ENCODE measurements around the gene DLK1.

DLK1 gene

DNA sequence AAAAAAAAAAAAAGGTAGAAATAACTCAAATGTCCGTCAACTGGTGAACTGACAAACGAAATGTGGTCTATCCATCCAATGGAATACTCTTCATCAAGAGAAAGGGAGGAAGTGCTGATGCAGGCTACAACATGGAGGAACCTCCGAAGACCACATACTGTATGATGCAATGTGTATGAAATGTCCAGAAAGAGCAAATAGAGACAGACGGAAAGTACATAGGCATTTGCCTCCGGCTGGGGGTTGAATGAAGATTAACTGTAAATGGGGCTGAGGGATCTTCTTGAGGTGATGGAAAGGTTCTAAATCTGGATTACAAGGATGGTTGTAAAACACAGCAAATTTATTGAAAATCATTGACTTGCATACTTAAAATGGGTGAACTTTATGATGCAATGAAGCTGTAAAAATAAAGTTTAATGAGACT, 35.4 kb downstream of the DLK1 start:
- no peak for DNase-seq (ENCODE audit: low spot score)

DNA sequence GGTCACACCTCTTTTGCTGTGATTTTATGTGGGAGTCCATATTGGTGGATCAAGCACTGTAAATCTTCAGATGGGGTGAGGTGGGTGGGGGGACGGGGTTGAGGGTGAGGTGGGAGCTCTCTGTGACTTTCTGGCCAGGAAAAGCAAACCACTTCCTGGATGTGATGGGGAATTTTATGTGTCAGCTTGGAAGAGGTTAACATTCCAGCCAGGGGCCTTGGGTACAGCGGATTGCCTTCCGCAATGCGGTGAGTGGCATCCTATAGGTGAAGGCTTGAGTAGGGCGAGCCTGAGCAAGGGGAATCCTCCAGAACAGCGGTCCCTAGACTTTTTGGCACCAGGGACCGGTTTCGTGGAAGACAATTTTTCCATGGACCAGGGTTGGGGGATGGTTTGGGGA, 36.2 kb downstream of the DLK1 start:
- DNase-seq (ENCODE audit: low spot score), result no peak

DNA sequence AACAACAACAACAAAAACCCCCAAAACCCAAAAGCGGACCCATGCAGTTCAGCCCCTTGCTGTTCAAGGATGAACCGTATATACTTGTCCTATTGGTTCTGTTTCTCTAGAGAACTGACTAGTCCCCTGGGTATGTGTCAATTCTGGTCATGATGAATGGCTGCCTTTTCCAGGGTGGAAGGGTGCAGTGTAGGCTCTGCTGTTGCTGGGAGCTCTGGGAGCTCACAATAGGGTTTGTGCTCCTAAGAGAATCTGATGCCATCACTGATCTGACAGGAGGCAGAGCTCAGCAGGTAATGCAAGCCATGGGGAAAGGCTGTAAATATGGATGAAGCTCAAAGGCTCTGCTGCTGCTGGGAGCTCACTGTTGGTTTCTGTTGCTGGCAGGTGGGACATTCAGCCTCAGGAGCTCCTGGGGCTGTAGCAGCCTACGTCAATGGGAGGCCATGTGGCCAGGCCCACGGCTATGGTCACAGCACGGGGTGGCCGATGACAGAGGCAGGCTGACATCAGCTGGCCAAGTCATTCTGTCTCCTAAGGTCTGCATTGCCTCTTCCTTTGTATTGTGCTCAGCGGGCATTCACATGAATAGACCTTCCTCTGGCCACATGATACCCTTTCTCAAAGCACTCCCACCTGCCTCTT, 37.9 kb downstream of the DLK1 start:
- no peak for DNase-seq (ENCODE audit: low spot score)

DNA sequence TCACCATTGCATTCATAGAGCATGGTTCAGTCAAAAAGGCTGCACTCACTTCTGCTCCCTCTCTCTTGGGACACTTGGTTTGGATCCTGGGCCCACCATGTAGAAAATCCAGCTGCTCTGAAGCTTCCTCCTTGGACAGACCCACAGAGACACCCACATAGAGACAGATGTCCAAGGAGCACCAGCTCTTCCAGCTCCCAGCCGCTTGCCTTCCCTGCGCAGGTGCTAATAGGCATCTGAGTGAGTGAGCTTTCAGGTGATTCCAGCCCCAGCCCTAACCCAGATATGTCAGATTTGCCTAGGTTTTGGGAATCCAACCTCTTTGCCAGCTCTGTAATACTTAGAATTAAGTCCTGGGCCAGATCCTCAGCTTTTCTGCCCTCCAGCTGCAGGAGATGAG, 38.6 kb downstream of the DLK1 start:
- no peak for DNase-seq (ENCODE audit: low spot score)

DNA sequence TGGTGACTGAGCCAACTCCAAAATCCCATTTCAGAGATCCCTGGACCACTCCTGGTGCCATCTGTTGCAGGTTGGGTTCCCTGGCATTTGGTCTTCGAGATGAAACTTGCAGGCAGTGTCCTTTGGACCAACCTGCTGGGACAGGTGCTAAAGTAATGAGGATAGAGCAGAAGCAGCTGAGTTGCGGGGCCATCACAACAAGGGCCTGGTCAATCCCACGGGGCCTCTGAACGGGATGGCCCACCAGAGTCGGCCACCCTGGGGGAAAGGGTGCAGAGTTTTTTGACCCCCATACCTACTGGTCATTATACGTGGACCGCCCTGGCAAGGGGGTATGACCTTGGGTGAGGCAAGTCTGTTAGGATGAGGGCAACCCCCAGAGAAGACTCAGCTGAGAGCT, 39.3 kb downstream of the DLK1 start:
- no peak for DNase-seq (ENCODE audit: low spot score)

DNA sequence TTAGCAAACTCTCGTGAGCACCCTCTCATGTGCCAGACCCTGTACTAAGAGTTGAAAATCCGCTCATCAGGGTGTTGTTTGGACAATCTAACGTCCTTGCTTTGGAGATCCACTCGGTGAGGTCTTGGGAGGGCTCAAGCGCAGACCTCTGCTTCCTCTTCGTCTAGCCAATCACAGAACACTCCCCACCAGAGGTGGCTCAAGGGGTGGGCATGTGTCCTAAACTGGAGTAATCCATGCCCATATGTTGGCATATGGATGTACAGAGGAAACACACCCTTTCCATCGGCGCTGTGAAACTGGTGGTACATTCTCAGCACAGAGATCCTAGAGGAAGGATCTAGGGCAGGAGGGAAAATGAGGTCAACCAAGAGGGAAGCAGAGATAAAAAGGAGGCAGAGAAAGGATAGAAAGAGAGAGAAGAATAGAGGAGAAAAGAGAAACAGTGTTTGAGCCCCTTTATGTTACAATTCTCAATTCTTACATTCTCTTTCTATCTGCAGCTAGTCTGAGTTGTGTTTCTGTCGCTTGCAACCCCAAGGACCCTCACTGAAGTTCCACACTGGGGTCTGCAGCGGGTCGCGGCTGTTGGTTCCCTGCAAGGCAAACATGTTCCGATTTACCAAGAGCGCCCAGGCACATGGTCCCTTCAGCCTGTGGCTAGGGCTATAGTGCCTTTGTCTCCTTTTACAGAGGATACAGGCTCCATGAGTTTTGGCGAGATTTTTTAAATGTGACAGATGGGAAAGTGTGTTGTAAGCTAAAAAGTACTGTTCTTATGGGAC, 40.5 kb downstream of the DLK1 start:
- DNase-seq (ENCODE audit: low spot score), result no peak

DNA sequence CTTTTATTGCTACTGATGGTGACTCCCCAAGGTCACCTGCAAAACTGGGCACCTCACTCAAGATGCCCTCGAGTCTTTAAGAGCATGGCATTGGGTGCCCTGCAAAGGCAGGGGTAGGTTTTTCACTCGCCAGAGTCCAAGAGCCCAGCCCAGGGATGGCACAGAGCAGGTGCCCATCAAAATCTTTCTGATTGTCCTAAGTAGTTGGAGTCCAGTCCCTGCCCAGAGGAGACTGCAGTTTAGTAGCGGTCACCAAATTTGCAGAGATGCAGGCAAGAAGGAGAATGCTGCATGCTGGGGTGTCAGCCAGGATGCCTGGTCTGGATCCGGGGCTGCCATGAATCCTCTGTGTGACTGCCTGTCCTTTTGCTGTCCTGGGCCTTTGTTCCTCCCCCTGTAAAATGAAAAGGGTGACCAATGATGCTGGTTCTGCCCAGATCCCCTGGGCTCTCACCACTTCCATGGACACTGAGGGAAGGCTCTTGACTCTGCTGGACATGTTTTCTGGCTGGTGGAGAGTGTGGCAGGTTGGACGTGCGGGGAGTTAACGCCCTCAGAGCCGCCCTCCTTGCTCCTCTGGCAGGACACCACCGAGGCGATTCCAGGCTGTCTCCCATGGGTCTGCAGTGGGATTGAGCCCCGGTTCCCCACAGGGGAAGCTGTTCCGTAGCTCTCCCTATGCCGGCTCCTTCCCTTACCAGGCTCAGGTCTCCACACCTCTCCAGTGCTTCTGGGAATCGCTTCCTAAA, 41.3 kb downstream of the DLK1 start:
- no peak for DNase-seq (ENCODE audit: low spot score)

DNA sequence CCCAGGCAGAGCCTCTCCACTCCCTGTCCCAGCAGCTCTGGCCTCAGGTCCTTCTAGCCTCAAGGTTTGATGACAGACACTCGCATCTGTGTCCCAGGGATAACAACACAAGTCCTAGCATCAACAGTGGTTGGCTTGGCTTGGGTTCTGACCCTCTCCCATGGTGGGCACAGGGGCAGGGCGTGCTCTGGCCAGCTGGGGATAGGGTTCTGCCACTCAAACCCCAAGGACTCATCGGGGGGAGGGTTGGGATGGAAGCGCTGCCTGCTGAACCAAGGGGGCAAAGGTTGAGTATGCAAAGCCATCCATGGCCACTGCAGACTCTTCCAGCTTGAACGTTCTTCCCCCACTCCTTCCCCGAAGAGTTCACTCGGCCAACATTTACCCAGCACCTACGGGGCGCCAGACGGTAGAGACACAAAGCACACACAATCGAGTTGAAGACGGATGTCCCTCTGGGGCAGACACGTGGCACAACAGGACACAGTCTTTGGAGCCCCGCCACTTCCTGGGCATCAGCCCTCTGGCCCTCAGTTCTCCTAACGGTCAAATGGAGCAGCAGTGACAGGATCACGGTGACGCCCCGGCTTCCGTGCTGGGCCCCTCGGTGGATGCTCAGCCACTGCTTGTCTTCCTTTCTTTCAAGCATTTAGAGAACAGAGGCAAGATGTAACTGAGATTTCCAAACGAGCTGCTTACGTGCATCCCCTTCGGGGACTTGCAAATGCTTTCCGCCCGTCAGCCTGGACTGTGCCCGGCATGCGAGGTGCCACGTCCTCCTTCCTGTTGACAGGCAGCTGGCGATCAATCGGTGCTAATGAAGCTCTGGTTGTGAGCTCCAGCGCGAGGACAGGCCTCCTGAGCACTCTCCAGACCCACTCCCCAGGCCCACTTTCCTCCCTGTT, 42.6 kb downstream of the DLK1 start:
- no peak for DNase-seq (ENCODE audit: low spot score)

DNA sequence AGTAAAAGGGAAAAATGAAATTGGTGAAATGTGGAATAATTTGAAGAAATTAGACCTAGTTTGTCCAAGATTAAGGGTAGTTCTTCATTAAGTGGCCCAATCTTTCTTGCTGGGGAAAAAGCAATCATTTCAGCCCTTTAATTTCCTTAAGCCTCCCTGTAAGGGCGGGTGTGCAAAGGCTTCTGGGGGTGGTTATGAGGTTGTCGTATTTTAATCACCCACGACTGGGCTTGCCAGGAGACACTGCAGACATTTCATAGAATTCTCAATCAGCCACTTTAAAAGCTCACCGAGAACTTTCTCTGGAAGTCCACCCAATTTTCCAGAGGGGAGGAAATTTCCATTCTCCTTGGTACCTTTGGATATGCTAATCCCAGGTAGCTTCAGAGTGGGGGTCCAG, 43.4 kb downstream of the DLK1 start:
- DNase-seq (ENCODE audit: low spot score), result no peak

DNA sequence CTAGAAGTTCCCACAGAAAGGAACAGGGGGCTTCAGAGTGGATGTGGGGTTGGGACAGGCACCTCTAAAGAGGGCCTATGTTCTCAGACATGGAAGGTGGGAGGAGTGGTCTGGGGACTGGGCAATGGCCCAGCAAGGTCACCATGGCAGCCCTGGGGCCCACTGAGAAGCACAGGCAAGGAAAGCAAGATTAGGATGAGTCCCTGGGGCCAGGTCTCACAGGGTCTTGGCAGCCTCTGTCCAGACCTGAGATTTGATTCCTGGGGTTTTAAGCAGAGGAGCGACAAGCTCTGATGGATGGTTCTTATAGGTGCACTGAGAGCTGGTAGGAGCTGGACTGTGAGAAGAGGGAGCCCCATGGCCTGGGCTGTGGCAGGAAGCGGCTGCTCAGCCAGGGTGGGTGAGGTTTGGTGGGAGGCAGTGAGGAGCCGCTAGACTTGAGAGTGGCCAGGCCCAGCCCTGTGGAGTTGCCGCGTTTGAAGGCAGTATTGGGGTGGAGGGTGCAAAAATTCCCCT, 44.0 kb downstream of the DLK1 start:
- no peak for DNase-seq (ENCODE audit: low spot score)

DNA sequence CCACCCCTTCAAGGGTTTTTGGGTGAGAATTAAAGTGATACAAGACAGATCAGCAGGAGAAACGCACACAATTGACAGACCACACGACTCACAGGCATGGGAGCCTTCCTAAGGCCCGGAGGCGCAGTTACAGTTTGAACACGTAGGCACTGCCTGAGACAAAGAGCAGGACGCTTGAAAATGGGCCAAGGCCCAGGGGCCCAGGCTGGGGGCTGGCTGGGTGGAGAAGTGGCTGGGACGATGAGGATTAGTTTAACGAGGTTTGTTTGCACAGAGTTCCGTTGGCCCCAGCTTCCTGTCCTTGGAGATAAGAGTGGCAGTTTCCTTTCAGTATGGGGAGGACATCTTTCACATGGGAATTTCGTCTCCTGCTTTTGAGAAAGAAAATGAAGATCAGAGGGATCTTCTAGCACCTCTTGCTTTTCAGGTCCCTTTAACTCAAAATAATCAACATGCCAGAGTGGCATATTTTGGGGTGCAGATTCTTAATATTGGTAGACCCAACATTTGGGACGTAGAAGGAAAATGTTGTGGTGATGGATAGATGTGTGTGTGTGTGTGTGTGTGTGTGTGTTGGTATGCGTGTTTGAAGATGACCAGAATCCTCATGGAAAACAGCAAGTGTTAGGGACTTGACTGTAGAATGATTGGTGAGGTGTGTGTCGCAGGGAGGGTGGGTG, 44.6 kb downstream of the DLK1 start:
- DNase-seq (ENCODE audit: low spot score), result no peak

DNA sequence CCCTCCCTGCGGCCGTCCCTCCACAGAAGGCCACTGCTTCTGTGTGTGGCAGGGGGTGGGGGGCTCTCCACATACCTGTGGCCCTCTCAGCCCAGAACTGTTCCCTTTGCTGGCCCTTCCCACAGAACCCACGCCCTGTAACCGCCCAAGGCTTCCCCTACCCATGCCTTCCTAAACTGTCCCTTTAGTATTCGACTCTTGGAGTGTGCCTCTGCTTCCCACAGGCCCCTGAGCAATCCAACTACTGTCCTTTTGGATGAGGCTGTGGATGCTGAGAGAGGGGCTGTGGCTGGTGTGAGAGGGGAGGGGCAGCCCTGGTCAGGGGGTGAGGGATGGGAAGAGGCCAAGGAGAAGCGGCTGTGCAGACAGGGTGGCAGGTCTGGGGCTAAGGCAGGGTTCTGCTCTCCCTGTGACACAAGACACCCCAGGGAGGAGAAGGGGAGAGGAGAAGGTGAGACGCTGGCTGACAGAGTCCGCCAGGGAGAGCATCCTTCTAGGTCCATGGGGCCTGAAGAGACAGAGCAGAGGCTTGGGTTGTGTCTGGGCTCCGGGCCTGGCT, 46.0 kb downstream of the DLK1 start:
- no peak for DNase-seq (ENCODE audit: low spot score)

DNA sequence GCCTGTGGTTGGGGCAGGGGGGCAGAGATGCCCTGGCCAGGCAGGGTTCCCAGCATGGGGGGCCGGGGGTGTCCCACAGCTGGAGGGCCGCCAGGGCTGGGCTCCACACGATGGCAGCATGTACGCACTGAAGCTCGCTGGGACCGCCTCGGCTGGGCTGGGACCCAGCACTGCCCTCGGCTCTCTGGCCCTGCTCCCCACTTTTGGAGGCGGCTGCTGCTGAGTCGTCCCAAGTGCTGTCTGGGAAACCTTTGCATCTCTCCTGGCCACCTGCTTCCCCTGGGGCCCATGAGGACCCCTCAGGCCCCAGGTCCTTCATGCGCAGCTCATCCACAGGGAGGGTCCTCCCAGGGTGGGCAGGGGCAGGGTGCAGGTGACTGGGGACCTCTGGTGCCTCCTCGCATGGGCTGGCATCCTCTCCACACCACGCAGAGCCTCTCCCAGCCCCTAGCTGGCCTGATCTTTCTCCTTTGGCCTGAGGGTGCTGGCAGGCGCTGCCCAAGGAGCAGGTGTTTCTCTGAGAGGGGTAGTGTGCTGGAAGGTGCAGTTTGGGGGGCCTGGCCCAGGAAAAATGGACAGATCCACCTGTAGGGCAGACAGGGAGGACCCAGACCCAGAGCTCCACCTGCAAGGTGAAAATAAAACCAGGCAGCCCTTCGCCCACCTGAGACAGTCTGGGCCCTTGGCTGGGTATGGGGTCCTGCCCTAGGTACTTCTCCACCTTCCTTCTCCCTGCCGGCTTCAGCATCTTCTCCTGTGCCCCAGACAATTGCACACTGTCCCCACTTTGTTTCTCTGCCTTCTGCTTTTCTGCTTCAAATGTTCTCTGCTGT, 46.9 kb downstream of the DLK1 start:
- DNase-seq (ENCODE audit: low spot score), result no peak

DNA sequence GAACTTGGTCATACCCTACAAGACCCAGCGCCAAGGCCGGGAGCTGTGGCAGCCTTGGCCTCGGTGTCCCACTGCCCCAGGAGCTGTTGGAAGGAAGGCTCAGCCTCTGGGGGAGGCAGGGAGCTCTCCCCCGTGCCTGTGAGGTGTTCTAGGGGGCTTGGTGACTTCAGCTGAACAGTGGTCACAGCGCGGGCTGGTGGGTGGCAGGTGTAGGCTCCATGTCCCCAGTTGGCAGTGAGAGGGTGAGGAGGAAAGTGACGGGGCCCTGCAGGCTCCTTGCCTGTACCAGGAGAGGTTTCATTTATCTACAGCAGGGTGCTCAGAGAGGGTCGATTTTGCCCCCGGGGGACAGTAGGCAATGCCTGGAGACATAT, 47.5 kb downstream of the DLK1 start:
- DNase-seq (ENCODE audit: low spot score), result no peak

DNA sequence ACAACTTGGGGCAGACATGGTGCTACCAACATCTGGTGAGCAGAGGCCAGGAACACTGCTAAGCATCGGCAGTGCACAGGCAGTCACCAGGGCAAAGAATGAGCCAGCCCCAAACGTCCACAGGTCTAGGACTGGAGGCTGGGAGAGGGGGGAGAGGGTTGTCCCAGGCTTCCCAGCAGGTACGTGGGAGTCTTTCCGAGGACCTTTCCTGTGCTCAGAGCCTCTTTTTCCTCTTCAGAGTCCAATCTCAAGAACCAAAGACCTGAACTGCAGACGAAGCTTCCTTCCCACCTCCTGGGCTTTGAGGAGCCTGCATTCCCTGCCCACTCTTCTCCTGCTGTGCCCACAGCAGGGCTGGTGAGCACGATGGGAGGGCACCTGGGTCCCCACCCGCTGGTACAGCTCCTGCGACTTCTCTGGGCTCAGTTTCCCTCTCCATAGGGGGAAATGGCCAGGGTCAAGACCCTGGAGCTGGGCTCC, 48.7 kb downstream of the DLK1 start:
- no peak for DNase-seq (ENCODE audit: low spot score)

DNA sequence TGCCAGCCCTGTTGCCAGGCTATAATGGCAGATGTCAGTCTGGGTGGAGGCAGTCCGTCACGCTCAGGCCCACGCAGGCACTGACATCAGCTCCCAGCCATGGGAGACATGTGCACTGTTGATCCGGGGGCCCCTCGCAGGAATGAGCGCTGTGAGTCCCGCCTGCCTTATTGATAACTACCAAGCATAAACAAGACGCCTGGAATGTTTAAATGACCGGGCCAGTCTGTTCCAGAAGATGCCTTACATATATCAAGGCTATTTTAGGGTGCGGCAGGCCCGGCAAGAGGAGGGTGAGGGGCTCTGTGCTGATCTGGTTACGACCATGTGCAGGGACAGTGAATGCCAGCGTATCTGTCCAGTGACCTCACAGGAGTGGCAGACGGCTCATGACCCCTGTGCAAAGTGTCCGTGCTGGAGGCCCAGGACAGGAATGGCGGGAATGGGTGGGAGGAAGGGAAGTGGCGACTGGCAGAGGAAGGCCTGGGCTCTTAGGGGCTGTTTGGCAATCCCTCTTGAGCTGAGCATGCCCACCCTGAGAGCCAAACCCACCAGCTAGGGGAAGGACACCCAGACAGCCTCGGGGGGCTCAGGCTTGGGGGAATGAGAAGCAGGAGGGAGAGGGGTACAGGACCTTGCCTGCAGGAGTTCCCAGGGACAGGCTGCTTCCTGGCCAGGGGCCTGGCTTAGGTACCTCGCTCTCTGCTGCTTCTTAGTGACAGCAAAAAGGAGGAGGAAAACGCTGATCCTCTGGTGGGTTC, 49.3 kb downstream of the DLK1 start:
- DNase-seq (ENCODE audit: low spot score), result no peak

DNA sequence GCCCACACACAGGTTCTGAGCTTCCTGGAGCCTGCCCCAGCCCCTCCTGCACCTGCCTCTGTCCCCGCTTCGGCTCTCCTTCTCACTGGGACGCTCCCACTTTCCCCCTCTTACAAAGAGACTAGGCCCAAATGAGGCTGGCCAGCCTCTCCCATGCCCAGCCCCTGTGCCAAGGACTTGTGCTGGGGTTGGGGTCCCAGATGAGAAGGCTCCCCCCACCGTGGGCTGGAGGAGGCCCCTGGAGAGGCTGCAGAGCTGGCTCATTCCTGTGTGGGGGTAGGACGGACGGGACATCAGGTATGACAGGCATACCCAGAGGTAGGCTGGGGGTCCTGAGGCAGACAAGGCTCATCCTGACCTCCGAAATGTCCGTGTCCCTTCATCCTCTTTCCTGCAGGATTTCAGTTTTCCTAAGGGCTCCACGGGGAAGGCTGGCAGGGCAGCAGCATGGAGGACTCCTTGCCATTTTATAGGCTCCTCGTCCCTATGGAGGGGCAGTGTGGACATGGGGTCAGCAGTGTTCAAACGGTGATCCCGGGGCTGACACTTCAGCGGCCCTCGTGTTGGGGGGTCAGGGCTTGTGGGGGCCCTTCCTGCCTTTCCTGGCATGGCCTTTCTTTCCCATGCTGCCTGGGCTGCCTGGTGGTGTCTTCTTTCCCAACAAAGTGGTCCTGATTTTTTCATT, 50.1 kb downstream of the DLK1 start:
- no peak for DNase-seq (ENCODE audit: low spot score)

DNA sequence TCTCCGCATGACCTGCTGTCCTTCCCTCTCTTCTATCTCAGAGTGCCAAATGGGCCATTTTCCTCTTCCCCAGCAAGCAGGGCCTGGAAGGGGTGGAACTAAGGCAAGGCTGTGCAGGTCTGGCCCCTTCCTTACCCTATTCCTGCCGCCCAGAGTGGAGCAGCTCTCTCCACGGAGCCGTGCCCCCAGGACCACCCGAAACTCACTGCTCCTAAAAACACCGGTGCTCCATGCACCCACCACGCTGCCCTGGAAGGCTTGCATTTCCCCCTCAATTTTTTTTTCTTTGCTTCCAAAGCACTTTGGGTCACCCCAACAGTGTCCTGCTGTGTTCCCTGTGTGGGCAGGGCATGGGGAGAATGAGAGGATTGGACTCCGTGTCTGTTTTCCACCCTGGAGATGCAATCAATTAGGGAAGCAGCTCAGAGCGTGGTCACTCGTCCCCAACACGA, 50.7 kb downstream of the DLK1 start:
- DNase-seq (ENCODE audit: low spot score), result no peak
